Panc1 (cell line): ENCODE data around the gene BMP10. TPM values are rescaled to one million over a fixed set of nuclear protein-coding genes. Genes with fewer than 3 reads are reported as not detected.

ENCODE experiments used
- ATAC-seq: fragments of 200-7000 bp; cut with Tn5 transposase; 2 replicates; pipeline ENCODE4 v1.9.1; 2020; ENCODE audit warnings: mild to moderate bottlenecking, moderate library complexity
- BruUV-seq: library from RNA; stranded (reverse); fragments of 400-500 nt; replicated peaks from 2 replicates; lab custom pipeline; 2021; lab: Mats Ljungman, UMichigan
- CTCF ChIA-PET: fragments of 300-600 bp; sonication (Branson Sonifier 250); formaldehyde crosslinking; loops from one replicate; lab custom pipeline; 2022; ENCODE audit warnings: antibody characterized with exemption; lab: Charles Lee
- POLR2A ChIA-PET: fragments of 300-600 bp; sonication (Branson Sonifier 250); formaldehyde crosslinking; loops from one replicate; lab custom pipeline; 2022; ENCODE audit warnings: antibody characterized with exemption; lab: Charles Lee
- DNase-seq: peaks from one replicate; pipeline ENCODE4 v3.0.0-alpha.2; 2010; ENCODE audit warnings: low read depth, low spot score
- H3K27ac ChIP-seq: 2 replicates; pipeline ENCODE4 v1.5.1; 2011; ENCODE audit warnings: mild to moderate bottlenecking, low read length, inconsistent platforms
- H3K27me3 ChIP-seq: fragments of 200-500 bp; sonication (Bioruptor generic); 2 replicates; pipeline ENCODE4 v1.6.0; 2014; ENCODE audit warnings: low read length, inconsistent platforms; ENCODE audit not compliant: control insufficient read depth, insufficient read depth
- H3K36me3 ChIP-seq: fragments of 200-500 bp; sonication (Bioruptor generic); 2 replicates; pipeline ENCODE4 v1.5.1; 2014; ENCODE audit warnings: inconsistent platforms, mild to moderate bottlenecking, low read length, moderate library complexity; ENCODE audit not compliant: control insufficient read depth, insufficient read depth
- H3K4me1 ChIP-seq: 2 replicates; pipeline ENCODE4 v1.5.1; 2011; ENCODE audit warnings: inconsistent platforms, mild to moderate bottlenecking, low read length, moderate library complexity; ENCODE audit not compliant: control insufficient read depth, insufficient read depth
- H3K4me3 ChIP-seq, 2 experiments: 2 replicates each; pipeline ENCODE4 v1.5.1; 2011 to 2012; ENCODE audit warnings: low read depth in 2 of 2, low read length in 2 of 2, mild to moderate bottlenecking in 2 of 2, inconsistent platforms in 1 of 2, moderate library complexity in 1 of 2
- H3K9me3 ChIP-seq: fragments of 200-500 bp; sonication (Bioruptor generic); 2 replicates; pipeline ENCODE4 v1.5.1; 2014; ENCODE audit warnings: low read depth, mild to moderate bottlenecking, inconsistent platforms, low read length, moderate library complexity; ENCODE audit not compliant: control insufficient read depth, insufficient read depth
- POLR2AphosphoS5 ChIP-seq: IDR thresholded peaks from 2 replicates; pipeline ENCODE4 v1.6.1; 2012; ENCODE audit warnings: mild to moderate bottlenecking, low read depth, low read length, moderate library complexity
- REST ChIP-seq, 2 experiments: IDR thresholded peaks; 2 replicates each; pipeline ENCODE4 v1.6.1; 2011 to 2012; ENCODE audit warnings: low read depth in 2 of 2, control low read depth in 1 of 2, low read length in 1 of 2, mild to moderate bottlenecking in 1 of 2, moderate library complexity in 1 of 2; ENCODE audit not compliant: insufficient read depth in 1 of 2
- SIN3A ChIP-seq: IDR thresholded peaks from 2 replicates; pipeline ENCODE4 v1.6.1; 2012; ENCODE audit warnings: low read depth, mild to moderate bottlenecking, low read length, moderate library complexity, borderline replicate concordance; ENCODE audit not compliant: insufficient read depth
- TCF7L2 ChIP-seq: IDR thresholded peaks from 2 replicates; pipeline ENCODE4 v1.6.1; 2011; ENCODE audit warnings: mild to moderate bottlenecking, low read depth, low read length, inconsistent platforms
- in situ Hi-C: cut with HindIII; loops from 2 replicates; pipeline ENCODE4 v1.10.0; 2016; ENCODE audit warnings: low sequenced_read_pairs, low pct_unique_long_range_greater_than_20kb
- intact Hi-C: fragments of 100-400 bp; cut with micrococcal nuclease; formaldehyde crosslinking; loops from one replicate; pipeline ENCODE4 v1.10.0; 2022; ENCODE audit not compliant: unreplicated experiment
- total RNA-seq: library from RNA; stranded (reverse); gene quantifications from one replicate; pipeline ENCODE4 v1.2.1, GENCODE V29; 2021; ENCODE audit not compliant: unreplicated experiment
- TF ChIP-seq, protein P1 (sequence below): fragments of 450-650 bp; IDR thresholded peaks from 2 replicates; pipeline ENCODE4 v1.5.1; 2017; ENCODE audit warnings: mild to moderate bottlenecking

Gene BMP10
- total RNA-seq, 1 experiment from 2014 or later, result not detected

DNA sequence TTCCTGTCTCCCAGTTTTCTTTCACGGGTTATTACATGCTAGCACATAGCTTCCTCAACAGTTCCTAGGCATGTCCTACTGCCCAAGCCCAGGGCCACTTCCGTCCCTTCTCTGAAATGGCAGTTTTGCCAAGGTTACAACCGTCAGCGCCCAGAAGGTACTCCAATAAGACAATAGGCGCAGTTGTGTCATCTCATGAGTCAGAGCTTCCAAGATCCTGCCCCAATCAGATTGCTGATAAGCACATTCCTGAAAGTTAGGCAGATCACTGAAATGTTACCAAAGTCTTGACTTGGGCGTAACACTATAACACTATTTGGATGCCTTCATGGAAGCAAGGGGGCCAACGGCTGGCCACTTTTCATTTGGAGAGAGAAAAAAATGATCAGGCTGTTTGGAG lies 47.3 kb upstream of the BMP10 start:
- in situ Hi-C loops, result no loop called here
- Histone ChIP-seq H3K27ac (no peak overlapping the region), H3K27me3 (no peaks in the 10 kb centered on the region), H3K9me3 (no peaks in the 10 kb centered on the region), H3K36me3 (no peaks in the 10 kb centered on the region), H3K4me3 (no peak overlapping the region), H3K4me1 (no peaks in the 10 kb centered on the region)
- ChIA-PET CTCF (no interaction called here), POLR2A (no interaction called here)
- BruUV-seq, result no TSS peak
- intact Hi-C loops, result no loop called here
- no peak for TF ChIP-seq POLR2AphosphoS5
- TF ChIP-seq, protein P1, sequence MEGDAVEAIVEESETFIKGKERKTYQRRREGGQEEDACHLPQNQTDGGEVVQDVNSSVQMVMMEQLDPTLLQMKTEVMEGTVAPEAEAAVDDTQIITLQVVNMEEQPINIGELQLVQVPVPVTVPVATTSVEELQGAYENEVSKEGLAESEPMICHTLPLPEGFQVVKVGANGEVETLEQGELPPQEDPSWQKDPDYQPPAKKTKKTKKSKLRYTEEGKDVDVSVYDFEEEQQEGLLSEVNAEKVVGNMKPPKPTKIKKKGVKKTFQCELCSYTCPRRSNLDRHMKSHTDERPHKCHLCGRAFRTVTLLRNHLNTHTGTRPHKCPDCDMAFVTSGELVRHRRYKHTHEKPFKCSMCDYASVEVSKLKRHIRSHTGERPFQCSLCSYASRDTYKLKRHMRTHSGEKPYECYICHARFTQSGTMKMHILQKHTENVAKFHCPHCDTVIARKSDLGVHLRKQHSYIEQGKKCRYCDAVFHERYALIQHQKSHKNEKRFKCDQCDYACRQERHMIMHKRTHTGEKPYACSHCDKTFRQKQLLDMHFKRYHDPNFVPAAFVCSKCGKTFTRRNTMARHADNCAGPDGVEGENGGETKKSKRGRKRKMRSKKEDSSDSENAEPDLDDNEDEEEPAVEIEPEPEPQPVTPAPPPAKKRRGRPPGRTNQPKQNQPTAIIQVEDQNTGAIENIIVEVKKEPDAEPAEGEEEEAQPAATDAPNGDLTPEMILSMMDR, result no peak
- DNase-seq (no peak), ATAC-seq (no peak)

- Histone ChIP-seq H3K27me3 (no peaks in the 10 kb centered on the region), H3K36me3 (no peaks in the 10 kb centered on the region), H3K27ac (no peak overlapping the region), H3K4me1 (no peaks in the 10 kb centered on the region), H3K9me3 (no peaks in the 10 kb centered on the region), H3K4me3 (no peak overlapping the region)
- in situ Hi-C loops (no loop called here), intact Hi-C loops (no loop called here)
- no peak for ATAC-seq
- DNase-seq, result no peak
- ChIA-PET CTCF (no interaction called here), POLR2A (no interaction called here)
- no TSS peak for BruUV-seq
- TF ChIP-seq SIN3A (no peak), REST (IDR thresholded peaks at IDR 0.05; ENCODE audit: insufficient read depth in 1 of 2, low read depth in 2 of 2, low read length in 1 of 2) (no peak), POLR2AphosphoS5 (no peak), TCF7L2 (no peak)
- TF ChIP-seq, protein P1, result no peak
Measured at GRCh38 chr2:68917034-68917718, 46.0 kb upstream of the BMP10 start.
